GM12892 (cell line): ENCODE data around the gene ARFGAP1.

Experiments used
- POLR2A ChIP-seq: IDR thresholded peaks from 2 replicates; pipeline ENCODE4 v1.6.1; 2011; ENCODE audit warnings: low read depth, low read length, control low read depth
- POLR2AphosphoS5 ChIP-seq: IDR thresholded peaks from 2 replicates; pipeline ENCODE4 v1.6.1; 2011; ENCODE audit warnings: low read depth, low read length, control low read depth
- TAF1 ChIP-seq: IDR thresholded peaks from 2 replicates; pipeline ENCODE4 v1.6.1; 2011; ENCODE audit warnings: low read depth, mild to moderate bottlenecking, control low read depth, low read length, borderline replicate concordance

DNA sequence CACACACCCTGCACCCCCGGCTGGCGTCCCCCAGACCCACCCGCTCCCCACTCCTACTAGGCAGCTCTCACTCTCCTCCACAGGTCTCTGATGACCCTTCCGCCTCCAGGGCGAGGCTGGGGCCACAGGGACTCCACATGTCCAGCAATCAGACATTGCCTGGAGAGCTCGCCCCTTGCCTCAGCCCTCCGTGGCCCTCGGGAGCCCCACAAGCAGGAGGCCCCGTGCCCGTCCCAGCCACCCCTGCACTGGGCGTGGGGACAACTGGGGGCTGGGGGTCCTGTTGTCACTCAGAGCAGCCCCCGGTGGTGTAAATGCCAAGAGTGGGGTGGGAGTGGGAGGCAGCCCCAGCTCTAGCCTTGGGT, 21.9 kb downstream of the ARFGAP1 start:
- no peak for TF ChIP-seq POLR2AphosphoS5
- no peak for TF ChIP-seq POLR2A
- TF ChIP-seq TAF1: no peak
